CD4-positive, CD25-positive, alpha-beta regulatory T cell (primary cell): ENCODE data around the gene DLEU7. TPM values are rescaled to one million over a fixed set of nuclear protein-coding genes. Genes with fewer than 3 reads are reported as not detected.
A peak's percentile ranks its signal among the peaks of the same experiment; 100 is the strongest.

Experiments used
- ATAC-seq, 2 donors: fragments of 150-1000 bp; cut with Tn5 transposase; one replicate each; pipeline ENCODE4 v1.10.0; 2021; ENCODE audit warnings: low read depth in 2 of 2, moderate number of reproducible peaks in 2 of 2, moderate library complexity in 1 of 2
- DNase-seq, 3 donors: peaks; one replicate each; pipeline versions ENCODE4 v3.0.0 to v3.0.0-alpha.2; 2012 to 2022; ENCODE audit warnings: mixed read lengths in 1 of 3
- H3K27ac ChIP-seq: one replicate; pipeline ENCODE4 v1.7.0; 2013; ENCODE audit warnings: mild to moderate bottlenecking, low read length; ENCODE audit not compliant: insufficient read depth, poor library complexity, severe bottlenecking
- H3K27me3 ChIP-seq: one replicate; pipeline ENCODE4 v1.7.0; 2013; ENCODE audit warnings: low read length; ENCODE audit not compliant: control insufficient read depth, insufficient read depth
- H3K36me3 ChIP-seq: one replicate; pipeline ENCODE4 v1.7.0; 2013; ENCODE audit warnings: mild to moderate bottlenecking, low read length, moderate library complexity; ENCODE audit not compliant: control insufficient read depth, insufficient read depth
- H3K4me1 ChIP-seq: 2 replicates; pipeline ENCODE4 v1.7.0; 2013; ENCODE audit warnings: mild to moderate bottlenecking, low read length; ENCODE audit not compliant: insufficient read depth, control insufficient read depth, poor library complexity, severe bottlenecking
- H3K4me3 ChIP-seq: one replicate; pipeline ENCODE4 v1.7.0; 2013; ENCODE audit warnings: low read depth, mild to moderate bottlenecking, low read length, moderate library complexity
- H3K9me3 ChIP-seq, 2 experiments: 1 replicate in 1 of 2; 2 replicates in 1 of 2; pipeline ENCODE4 v1.7.0; 2013; ENCODE audit warnings: low read length in 2 of 2, mild to moderate bottlenecking in 1 of 2, moderate library complexity in 1 of 2; ENCODE audit not compliant: control insufficient read depth in 2 of 2
- H3K27ac Mint-ChIP-seq, 3 donors: one replicate each; pipeline ENCODE4 v1.8.0; 2020 to 2022; ENCODE audit warnings: mild to moderate bottlenecking in 3 of 3, mixed read lengths in 3 of 3, moderate library complexity in 2 of 3
- H3K27me3 Mint-ChIP-seq: one replicate; pipeline ENCODE4 v1.8.0; 2022; ENCODE audit warnings: mild to moderate bottlenecking, mixed read lengths
- H3K36me3 Mint-ChIP-seq: one replicate; pipeline ENCODE4 v1.8.0; 2020; ENCODE audit warnings: mixed read lengths
- H3K4me1 Mint-ChIP-seq, 4 donors: one replicate each; pipeline ENCODE4 v1.8.0; 2020 to 2022; ENCODE audit warnings: mixed read lengths in 4 of 4, mild to moderate bottlenecking in 1 of 4
- H3K4me3 Mint-ChIP-seq, 4 donors: one replicate each; pipeline ENCODE4 v1.8.0; 2020 to 2022; ENCODE audit warnings: mild to moderate bottlenecking in 4 of 4, mixed read lengths in 4 of 4, moderate library complexity in 3 of 4
- H3K9me3 Mint-ChIP-seq, 7 donors: one replicate each; pipeline ENCODE4 v1.8.0; 2020 to 2022; ENCODE audit warnings: mixed read lengths in 7 of 7, mild to moderate bottlenecking in 3 of 7, moderate library complexity in 2 of 7
- polyA plus RNA-seq, 4 donors: library from polyadenylated mRNA; unstranded; fragments of 300-500 nt; fragmentation: Illumina TruSeq; gene quantifications; one replicate each; pipeline ENCODE4 v1.2.3, GENCODE V29; 2021
- total RNA-seq: library from RNA; stranded (reverse); gene quantifications from one replicate; pipeline ENCODE4 v1.2.3, GENCODE V29; 2022

DLEU7 gene
- total and polyA plus RNA-seq, 5 donors from 2014 or later, result 0.17 to 0.47 (median 0.18) TPM; not detected in 2

GRCh38 chr13:50801087-50801931 lies 42.2 kb downstream of the DLEU7 start:
- Mint-ChIP-seq H3K36me3 (peaks cover 3% of the 10 kb centered on the region), H3K9me3 (peaks cover 0 to 8% (median 1%) of the 10 kb centered on the region in 7 donors), H3K4me3 (peak overlapping the region in 3 of 4 donors; percentile 23 to 70 (median 55)), H3K27ac (peak overlapping the region in 1 of 3 donors; percentile 24), H3K27me3 (no peaks in the 10 kb centered on the region), H3K4me1 (peaks cover 0 to 26% (median 14%) of the 10 kb centered on the region in 4 donors)
- Histone ChIP-seq H3K4me1 (peaks cover 19% of the 10 kb centered on the region), H3K27ac (no peak overlapping the region), H3K27me3 (no peaks in the 10 kb centered on the region), H3K9me3 (peaks cover 0 to 10% of the 10 kb centered on the region in 2 experiments), H3K36me3 (no peaks in the 10 kb centered on the region), H3K4me3 (peak overlapping the region; percentile 14)
- ATAC-seq (peak; percentile 90 to 91), DNase-seq (peak; percentile 37 to 86 (median 73))

GRCh38 chr13:50800091-50800739 lies 43.3 kb downstream of the DLEU7 start:
- Mint-ChIP-seq H3K4me3 (no peak overlapping the region), H3K36me3 (no peaks in the 10 kb centered on the region), H3K4me1 (peaks cover 0 to 26% (median 14%) of the 10 kb centered on the region in 4 donors), H3K27ac (peak overlapping the region in 2 of 3 donors; percentile 48 to 62), H3K27me3 (no peaks in the 10 kb centered on the region), H3K9me3 (peaks cover 0 to 2% (median 0%) of the 10 kb centered on the region in 7 donors)
- ATAC-seq, result no peak
- Histone ChIP-seq H3K9me3 (peaks cover 0 to 3% of the 10 kb centered on the region in 2 experiments), H3K4me1 (peaks cover 19% of the 10 kb centered on the region), H3K27ac (no peak overlapping the region), H3K27me3 (no peaks in the 10 kb centered on the region), H3K4me3 (no peak overlapping the region), H3K36me3 (no peaks in the 10 kb centered on the region)
- DNase-seq, result no peak

GRCh38 chr13:50798923-50799322 lies 44.6 kb downstream of the DLEU7 start:
- Histone ChIP-seq H3K36me3 (no peaks in the 10 kb centered on the region), H3K9me3 (no peaks in the 10 kb centered on the region), H3K27me3 (no peaks in the 10 kb centered on the region), H3K27ac (no peak overlapping the region), H3K4me3 (no peak overlapping the region), H3K4me1 (peaks cover 19% of the 10 kb centered on the region)
- no peaks in the 10 kb centered on the region for H3K27me3 Mint-ChIP-seq
- no peak for ATAC-seq
- DNase-seq, result no peak
- H3K9me3 Mint-ChIP-seq, result no peaks in the 10 kb centered on the region
- peak overlapping the region in 1 of 3 donors; percentile 67 for H3K27ac Mint-ChIP-seq
- H3K36me3 Mint-ChIP-seq, result no peaks in the 10 kb centered on the region
- no peak overlapping the region for H3K4me3 Mint-ChIP-seq
- peaks cover 0 to 26% (median 14%) of the 10 kb centered on the region in 4 donors for H3K4me1 Mint-ChIP-seq

- Mint-ChIP-seq H3K4me1 (peaks cover 0 to 24% (median 14%) of the 10 kb centered on the region in 4 donors), H3K4me3 (no peak overlapping the region), H3K36me3 (no peaks in the 10 kb centered on the region), H3K9me3 (no peaks in the 10 kb centered on the region), H3K27ac (no peak overlapping the region), H3K27me3 (no peaks in the 10 kb centered on the region)
- no peak overlapping the region for H3K27ac ChIP-seq
- no peaks in the 10 kb centered on the region for H3K9me3 ChIP-seq
- peaks cover 19% of the 10 kb centered on the region for H3K4me1 ChIP-seq
- no peak for DNase-seq
- H3K27me3 ChIP-seq, result no peaks in the 10 kb centered on the region
- ATAC-seq, result no peak
- no peak overlapping the region for H3K4me3 ChIP-seq
- H3K36me3 ChIP-seq, result no peaks in the 10 kb centered on the region
Measured at GRCh38 chr13:50797091-50797490, 46.4 kb downstream of the DLEU7 start.

- Histone ChIP-seq H3K4me3 (no peak overlapping the region), H3K36me3 (no peaks in the 10 kb centered on the region), H3K27ac (no peak overlapping the region), H3K27me3 (no peaks in the 10 kb centered on the region), H3K9me3 (no peaks in the 10 kb centered on the region), H3K4me1 (peaks cover 14% of the 10 kb centered on the region)
- no peaks in the 10 kb centered on the region for H3K36me3 Mint-ChIP-seq
- H3K9me3 Mint-ChIP-seq, result no peaks in the 10 kb centered on the region
- H3K27me3 Mint-ChIP-seq, result no peaks in the 10 kb centered on the region
- H3K27ac Mint-ChIP-seq, result no peak overlapping the region
- DNase-seq (no peak), ATAC-seq (no peak)
- H3K4me1 Mint-ChIP-seq, result peaks cover 0 to 18% (median 13%) of the 10 kb centered on the region in 4 donors
- no peak overlapping the region for H3K4me3 Mint-ChIP-seq
Measured at GRCh38 chr13:50796463-50796862, 47.0 kb downstream of the DLEU7 start.

- Histone ChIP-seq H3K27ac (no peak overlapping the region), H3K4me3 (no peak overlapping the region), H3K27me3 (no peaks in the 10 kb centered on the region), H3K36me3 (no peaks in the 10 kb centered on the region), H3K4me1 (no peaks in the 10 kb centered on the region), H3K9me3 (no peaks in the 10 kb centered on the region)
- H3K36me3 Mint-ChIP-seq, result no peaks in the 10 kb centered on the region
- DNase-seq (no peak), ATAC-seq (no peak)
- H3K4me3 Mint-ChIP-seq, result no peak overlapping the region
- no peak overlapping the region for H3K27ac Mint-ChIP-seq
- no peaks in the 10 kb centered on the region for H3K9me3 Mint-ChIP-seq
- H3K4me1 Mint-ChIP-seq, result no peaks in the 10 kb centered on the region
- no peaks in the 10 kb centered on the region for H3K27me3 Mint-ChIP-seq
Measured at GRCh38 chr13:50794226-50794625, 49.3 kb downstream of the DLEU7 start.

- ATAC-seq (no peak), DNase-seq (no peak)
- Mint-ChIP-seq H3K27me3 (no peaks in the 10 kb centered on the region), H3K9me3 (no peaks in the 10 kb centered on the region), H3K4me3 (no peak overlapping the region), H3K27ac (no peak overlapping the region), H3K4me1 (no peaks in the 10 kb centered on the region), H3K36me3 (no peaks in the 10 kb centered on the region)
- H3K27ac ChIP-seq, result no peak overlapping the region
- no peaks in the 10 kb centered on the region for H3K9me3 ChIP-seq
- H3K4me3 ChIP-seq, result no peak overlapping the region
- no peaks in the 10 kb centered on the region for H3K27me3 ChIP-seq
- H3K4me1 ChIP-seq, result no peaks in the 10 kb centered on the region
- no peaks in the 10 kb centered on the region for H3K36me3 ChIP-seq
Measured at GRCh38 chr13:50793026-50793425, 50.5 kb downstream of the DLEU7 start.
